GM18511 (cell line): ENCODE results near the gene SRGAP1.
"Not testable (repeated sequence)": the region's sequence is repeated elsewhere in the genome, so short reads cannot be mapped to it uniquely, and the experiment has no call there.

ENCODE experiments used
- ATAC-seq: cut with Tn5 transposase; IDR thresholded peaks from one replicate; pipeline ENCODE4 v1.9.1; 2021; ENCODE audit warnings: mild to moderate bottlenecking, moderate library complexity; ENCODE audit not compliant: unreplicated experiment

SRGAP1 gene

GRCh38 chr12:64030155-64030554 lies 185.7 kb downstream of the SRGAP1 start:
- ATAC-seq = no peak

- ATAC-seq = not testable (repeated sequence)
Measured at GRCh38 chr12:64034056-64034455, 189.6 kb downstream of the SRGAP1 start.

- ATAC-seq = peak; percentile 69
Measured at GRCh38 chr12:64034901-64035576, 190.5 kb downstream of the SRGAP1 start.

GRCh38 chr12:64036414-64036813 lies 191.9 kb downstream of the SRGAP1 start:
- ATAC-seq = no peak

- ATAC-seq = no peak
Measured at GRCh38 chr12:64039281-64039871, 194.9 kb downstream of the SRGAP1 start.

- ATAC-seq = no peak
Measured at GRCh38 chr12:64042911-64043310, 198.4 kb downstream of the SRGAP1 start.

- ATAC-seq = no peak
Measured at GRCh38 chr12:64044191-64044590, 199.7 kb downstream of the SRGAP1 start.

- no peak for ATAC-seq
Measured at GRCh38 chr12:64051057-64051456, 206.6 kb downstream of the SRGAP1 start.

GRCh38 chr12:64053117-64053516 lies 208.6 kb downstream of the SRGAP1 start:
- ATAC-seq = no peak

GRCh38 chr12:64054079-64054520 lies 209.6 kb downstream of the SRGAP1 start:
- ATAC-seq = no peak

GRCh38 chr12:64056741-64057140 lies 212.2 kb downstream of the SRGAP1 start:
- ATAC-seq = no peak

GRCh38 chr12:64057706-64058105 lies 213.2 kb downstream of the SRGAP1 start:
- ATAC-seq = no peak

- ATAC-seq = no peak
Measured at GRCh38 chr12:64058541-64059265, 214.2 kb downstream of the SRGAP1 start.

- ATAC-seq = no peak
Measured at GRCh38 chr12:64059685-64060084, 215.2 kb downstream of the SRGAP1 start.

- ATAC-seq = no peak
Measured at GRCh38 chr12:64061868-64062375, 217.4 kb downstream of the SRGAP1 start.

GRCh38 chr12:64063121-64063520 lies 218.6 kb downstream of the SRGAP1 start:
- ATAC-seq = no peak

GRCh38 chr12:64064240-64064639 lies 219.7 kb downstream of the SRGAP1 start:
- no peak for ATAC-seq

GRCh38 chr12:64064706-64065105 lies 220.2 kb downstream of the SRGAP1 start:
- no peak for ATAC-seq

GRCh38 chr12:64065881-64066451 lies 221.5 kb downstream of the SRGAP1 start:
- ATAC-seq = no peak

GRCh38 chr12:64066776-64067175 lies 222.3 kb downstream of the SRGAP1 start:
- ATAC-seq = no peak

GRCh38 chr12:64070454-64070853 lies 226.0 kb downstream of the SRGAP1 start:
- no peak for ATAC-seq
